Liver (tissue), 3 donors: ENCODE data around the gene TGDS.

ENCODE experiments used
- EGR1 ChIP-seq, 2 donors: IDR thresholded peaks; 2 replicates each; pipeline ENCODE4 v1.6.1; 2016 to 2018; ENCODE audit warnings: antibody characterized with exemption in 2 of 2, low read depth in 2 of 2
- GABPA ChIP-seq, 2 donors: IDR thresholded peaks in 1 of 2; conservative IDR thresholded peaks in 1 of 2; 2 replicates each; pipeline ENCODE4 v1.6.1; 2016; ENCODE audit warnings: antibody characterized with exemption in 2 of 2, mild to moderate bottlenecking in 1 of 2, moderate library complexity in 1 of 2
- JUND ChIP-seq, 2 donors: IDR thresholded peaks; 2 replicates each; pipeline ENCODE4 v1.6.1; 2016; ENCODE audit warnings: antibody characterized with exemption in 2 of 2
- RAD21 ChIP-seq, 2 donors: IDR thresholded peaks; 2 replicates each; pipeline ENCODE4 v1.6.1; 2016; ENCODE audit warnings: antibody characterized with exemption in 2 of 2, mild to moderate bottlenecking in 2 of 2
- RXRA ChIP-seq, 2 donors: IDR thresholded peaks; 2 replicates each; pipeline ENCODE4 v1.6.1; 2017 to 2018; ENCODE audit warnings: antibody characterized with exemption in 2 of 2, mild to moderate bottlenecking in 1 of 2
- YY1 ChIP-seq: IDR thresholded peaks from 2 replicates; pipeline ENCODE4 v1.6.1; 2016; ENCODE audit warnings: antibody characterized with exemption, mild to moderate bottlenecking
- TF ChIP-seq, protein P1 (sequence below): IDR thresholded peaks from 2 replicates; pipeline ENCODE4 v1.6.1; 2016; ENCODE audit warnings: antibody characterized with exemption
- TF ChIP-seq, protein P2 (sequence below): fragments of 150-350 bp; IDR thresholded peaks from 2 replicates; pipeline ENCODE4 v1.5.1; 2017; ENCODE audit warnings: improper control_type of control experiment, low read depth, low read length; ENCODE audit not compliant: missing input control
- TF ChIP-seq, protein P3 (sequence below): IDR thresholded peaks from 2 replicates; pipeline ENCODE4 v1.6.1; 2016; ENCODE audit warnings: antibody characterized with exemption, mild to moderate bottlenecking
- TF ChIP-seq, protein P4 (sequence below): IDR thresholded peaks from 2 replicates; pipeline ENCODE4 v1.6.1; 2016; ENCODE audit warnings: antibody characterized with exemption
- donor health status: healthy.
- donor health status: healthy.

DNA sequence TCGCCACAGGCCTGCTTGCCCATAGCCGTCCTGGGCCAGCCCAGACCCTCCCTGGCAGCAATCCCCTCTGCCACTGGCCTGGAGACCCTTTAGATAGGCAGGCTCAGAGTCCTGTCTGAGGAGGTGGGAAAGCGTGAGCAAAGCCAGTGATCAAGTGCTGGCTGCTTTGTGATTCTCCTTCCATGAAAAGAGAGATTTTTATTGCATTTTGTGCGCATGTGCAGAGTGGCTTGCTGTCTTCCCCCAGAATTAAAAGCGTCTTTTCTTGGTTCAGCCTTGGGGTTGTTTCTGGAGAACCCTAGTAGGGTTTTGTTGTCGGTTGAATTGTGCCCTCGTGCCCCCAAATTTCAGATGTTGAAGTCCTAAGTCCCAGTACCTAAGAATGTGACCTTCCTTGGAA lies 71.5 kb downstream of the TGDS start:
- TF ChIP-seq, protein P1, sequence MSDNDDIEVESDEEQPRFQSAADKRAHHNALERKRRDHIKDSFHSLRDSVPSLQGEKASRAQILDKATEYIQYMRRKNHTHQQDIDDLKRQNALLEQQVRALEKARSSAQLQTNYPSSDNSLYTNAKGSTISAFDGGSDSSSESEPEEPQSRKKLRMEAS, result no peak
- TF ChIP-seq, protein P2, sequence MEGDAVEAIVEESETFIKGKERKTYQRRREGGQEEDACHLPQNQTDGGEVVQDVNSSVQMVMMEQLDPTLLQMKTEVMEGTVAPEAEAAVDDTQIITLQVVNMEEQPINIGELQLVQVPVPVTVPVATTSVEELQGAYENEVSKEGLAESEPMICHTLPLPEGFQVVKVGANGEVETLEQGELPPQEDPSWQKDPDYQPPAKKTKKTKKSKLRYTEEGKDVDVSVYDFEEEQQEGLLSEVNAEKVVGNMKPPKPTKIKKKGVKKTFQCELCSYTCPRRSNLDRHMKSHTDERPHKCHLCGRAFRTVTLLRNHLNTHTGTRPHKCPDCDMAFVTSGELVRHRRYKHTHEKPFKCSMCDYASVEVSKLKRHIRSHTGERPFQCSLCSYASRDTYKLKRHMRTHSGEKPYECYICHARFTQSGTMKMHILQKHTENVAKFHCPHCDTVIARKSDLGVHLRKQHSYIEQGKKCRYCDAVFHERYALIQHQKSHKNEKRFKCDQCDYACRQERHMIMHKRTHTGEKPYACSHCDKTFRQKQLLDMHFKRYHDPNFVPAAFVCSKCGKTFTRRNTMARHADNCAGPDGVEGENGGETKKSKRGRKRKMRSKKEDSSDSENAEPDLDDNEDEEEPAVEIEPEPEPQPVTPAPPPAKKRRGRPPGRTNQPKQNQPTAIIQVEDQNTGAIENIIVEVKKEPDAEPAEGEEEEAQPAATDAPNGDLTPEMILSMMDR, result no peak
- TF ChIP-seq EGR1 (IDR thresholded peaks at IDR 0.05; ENCODE audit: low read depth in 2 of 2) (no peak), YY1 (no peak), RXRA (IDR thresholded peaks at IDR 0.05) (no peak), GABPA (IDR thresholded peaks at IDR 0.05 in 1 of 2, conservative IDR thresholded peaks at IDR 0.05 in 1 of 2) (no peak), RAD21 (IDR thresholded peaks at IDR 0.05) (no peak), JUND (IDR thresholded peaks at IDR 0.05) (no peak)
- TF ChIP-seq, protein P3, sequence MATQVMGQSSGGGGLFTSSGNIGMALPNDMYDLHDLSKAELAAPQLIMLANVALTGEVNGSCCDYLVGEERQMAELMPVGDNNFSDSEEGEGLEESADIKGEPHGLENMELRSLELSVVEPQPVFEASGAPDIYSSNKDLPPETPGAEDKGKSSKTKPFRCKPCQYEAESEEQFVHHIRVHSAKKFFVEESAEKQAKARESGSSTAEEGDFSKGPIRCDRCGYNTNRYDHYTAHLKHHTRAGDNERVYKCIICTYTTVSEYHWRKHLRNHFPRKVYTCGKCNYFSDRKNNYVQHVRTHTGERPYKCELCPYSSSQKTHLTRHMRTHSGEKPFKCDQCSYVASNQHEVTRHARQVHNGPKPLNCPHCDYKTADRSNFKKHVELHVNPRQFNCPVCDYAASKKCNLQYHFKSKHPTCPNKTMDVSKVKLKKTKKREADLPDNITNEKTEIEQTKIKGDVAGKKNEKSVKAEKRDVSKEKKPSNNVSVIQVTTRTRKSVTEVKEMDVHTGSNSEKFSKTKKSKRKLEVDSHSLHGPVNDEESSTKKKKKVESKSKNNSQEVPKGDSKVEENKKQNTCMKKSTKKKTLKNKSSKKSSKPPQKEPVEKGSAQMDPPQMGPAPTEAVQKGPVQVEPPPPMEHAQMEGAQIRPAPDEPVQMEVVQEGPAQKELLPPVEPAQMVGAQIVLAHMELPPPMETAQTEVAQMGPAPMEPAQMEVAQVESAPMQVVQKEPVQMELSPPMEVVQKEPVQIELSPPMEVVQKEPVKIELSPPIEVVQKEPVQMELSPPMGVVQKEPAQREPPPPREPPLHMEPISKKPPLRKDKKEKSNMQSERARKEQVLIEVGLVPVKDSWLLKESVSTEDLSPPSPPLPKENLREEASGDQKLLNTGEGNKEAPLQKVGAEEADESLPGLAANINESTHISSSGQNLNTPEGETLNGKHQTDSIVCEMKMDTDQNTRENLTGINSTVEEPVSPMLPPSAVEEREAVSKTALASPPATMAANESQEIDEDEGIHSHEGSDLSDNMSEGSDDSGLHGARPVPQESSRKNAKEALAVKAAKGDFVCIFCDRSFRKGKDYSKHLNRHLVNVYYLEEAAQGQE, result no peak
- TF ChIP-seq, protein P4, sequence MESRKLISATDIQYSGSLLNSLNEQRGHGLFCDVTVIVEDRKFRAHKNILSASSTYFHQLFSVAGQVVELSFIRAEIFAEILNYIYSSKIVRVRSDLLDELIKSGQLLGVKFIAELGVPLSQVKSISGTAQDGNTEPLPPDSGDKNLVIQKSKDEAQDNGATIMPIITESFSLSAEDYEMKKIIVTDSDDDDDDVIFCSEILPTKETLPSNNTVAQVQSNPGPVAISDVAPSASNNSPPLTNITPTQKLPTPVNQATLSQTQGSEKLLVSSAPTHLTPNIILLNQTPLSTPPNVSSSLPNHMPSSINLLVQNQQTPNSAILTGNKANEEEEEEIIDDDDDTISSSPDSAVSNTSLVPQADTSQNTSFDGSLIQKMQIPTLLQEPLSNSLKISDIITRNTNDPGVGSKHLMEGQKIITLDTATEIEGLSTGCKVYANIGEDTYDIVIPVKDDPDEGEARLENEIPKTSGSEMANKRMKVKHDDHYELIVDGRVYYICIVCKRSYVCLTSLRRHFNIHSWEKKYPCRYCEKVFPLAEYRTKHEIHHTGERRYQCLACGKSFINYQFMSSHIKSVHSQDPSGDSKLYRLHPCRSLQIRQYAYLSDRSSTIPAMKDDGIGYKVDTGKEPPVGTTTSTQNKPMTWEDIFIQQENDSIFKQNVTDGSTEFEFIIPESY, result no peak
